GM12874 (cell line): Measurements from ENCODE around the gene AGFG2.

ENCODE experiments used
- CTCF ChIP-seq: IDR thresholded peaks from 2 replicates; pipeline ENCODE4 v1.5.1; 2011; ENCODE audit warnings: low read depth, mild to moderate bottlenecking, control low read depth, low read length, moderate library complexity; ENCODE audit not compliant: insufficient read depth

Gene AGFG2

GRCh38 chr7:100567031-100567730, 28.2 kb downstream of the AGFG2 start:
- no peak for TF ChIP-seq CTCF

DNA sequence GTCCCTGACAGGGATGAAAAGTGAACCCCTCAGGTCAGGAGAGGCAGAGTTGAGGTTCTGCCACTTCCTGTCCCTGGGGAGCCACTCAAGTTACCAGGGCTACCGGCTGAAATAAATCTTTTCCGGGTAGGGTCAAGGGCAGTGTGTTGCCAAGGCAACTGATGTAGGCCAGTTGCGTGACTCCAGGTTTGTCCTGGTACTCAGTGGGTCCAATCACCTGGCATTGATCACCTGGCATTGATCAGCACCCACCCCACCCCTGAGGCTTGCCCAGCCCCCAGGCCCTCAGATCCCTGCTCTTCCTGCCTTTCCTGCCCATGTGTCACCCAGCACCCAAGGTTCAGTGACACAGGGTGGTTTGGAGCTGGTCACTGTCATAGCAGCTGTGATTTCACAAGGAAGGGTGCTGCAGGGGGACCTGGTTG, 28.8 kb downstream of the AGFG2 start:
- TF ChIP-seq CTCF: no peak

DNA sequence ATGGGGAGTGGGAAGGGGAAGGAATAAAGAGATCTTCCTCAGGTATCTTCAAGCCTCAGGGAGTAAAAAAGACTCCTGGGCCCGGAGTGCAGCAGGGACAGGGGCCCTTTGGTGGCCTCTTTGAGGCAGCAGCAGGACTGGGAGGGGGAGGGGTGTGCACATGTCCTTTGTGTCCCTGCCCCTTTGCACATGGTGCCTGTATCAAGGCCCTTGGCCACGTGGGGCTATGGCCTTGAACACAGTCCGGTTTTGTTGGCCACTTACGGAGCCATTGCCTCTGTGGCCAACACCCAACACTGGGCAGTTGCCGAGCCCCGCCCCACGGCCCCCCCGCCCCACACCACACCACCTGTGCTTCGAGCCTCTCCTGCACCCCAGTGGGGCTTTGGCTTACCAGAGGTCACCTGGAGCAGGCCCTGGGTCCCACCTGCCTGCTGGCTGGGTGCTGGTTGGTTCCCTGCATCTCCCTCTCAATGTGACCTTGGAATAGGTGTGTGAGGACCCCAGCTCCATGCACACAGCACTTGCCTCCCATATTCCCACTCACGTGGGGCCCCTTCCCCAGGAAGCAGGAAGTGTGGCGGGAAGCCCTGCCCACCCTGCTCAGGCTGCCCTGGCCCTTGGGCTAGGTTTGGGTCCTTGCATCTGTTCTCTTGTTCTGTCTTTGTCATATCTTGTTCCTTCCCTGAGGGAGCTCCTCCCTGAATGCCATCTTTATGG, 29.3 kb downstream of the AGFG2 start:
- TF ChIP-seq CTCF: no peak

- TF ChIP-seq CTCF: peak; percentile 68
These were observed 30.2 kb downstream of the AGFG2 start for GRCh38 chr7:100568896-100569844.

DNA sequence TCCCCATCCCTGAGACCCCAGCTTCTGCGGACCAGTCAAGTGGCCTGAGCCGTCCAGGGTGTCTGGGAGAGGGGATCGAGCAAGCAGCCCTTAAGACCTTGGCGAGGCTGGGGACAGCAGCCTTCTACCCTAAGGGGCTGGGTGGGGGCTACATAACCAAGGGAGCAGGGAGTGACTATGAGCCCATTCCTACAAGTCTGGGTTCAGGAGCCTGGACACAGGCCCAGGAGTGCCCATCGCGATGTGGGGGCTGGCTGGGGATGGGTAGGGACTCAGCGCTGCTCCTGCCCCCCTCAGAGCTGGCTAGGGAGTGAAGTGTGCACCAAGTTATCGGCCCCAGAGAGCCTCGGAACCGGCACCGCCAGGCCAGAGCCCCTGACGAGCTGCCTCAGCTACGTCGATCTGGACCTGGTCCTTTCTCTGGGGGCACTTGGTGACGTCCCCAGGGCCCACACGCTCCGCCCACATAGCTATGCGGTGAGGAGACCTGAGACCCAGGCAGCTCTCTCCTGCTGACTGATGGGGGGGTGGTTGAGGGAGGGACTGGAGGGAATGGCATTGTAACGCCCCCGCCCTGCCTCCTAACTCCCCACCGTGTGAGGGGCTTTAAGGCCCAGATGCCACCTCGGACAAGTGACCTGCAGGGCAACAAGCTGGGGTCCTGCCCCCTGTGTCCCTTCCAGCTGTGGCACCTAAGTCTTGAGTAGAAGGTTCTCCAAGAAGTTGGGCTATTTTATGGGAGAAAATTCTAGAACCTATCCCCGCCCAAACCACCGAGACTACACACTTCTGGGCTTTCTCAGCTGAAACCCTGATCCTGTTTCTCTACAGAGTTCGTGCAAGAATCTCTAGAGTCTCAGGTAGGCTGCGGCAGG, 32.2 kb downstream of the AGFG2 start:
- TF ChIP-seq CTCF: no peak

DNA sequence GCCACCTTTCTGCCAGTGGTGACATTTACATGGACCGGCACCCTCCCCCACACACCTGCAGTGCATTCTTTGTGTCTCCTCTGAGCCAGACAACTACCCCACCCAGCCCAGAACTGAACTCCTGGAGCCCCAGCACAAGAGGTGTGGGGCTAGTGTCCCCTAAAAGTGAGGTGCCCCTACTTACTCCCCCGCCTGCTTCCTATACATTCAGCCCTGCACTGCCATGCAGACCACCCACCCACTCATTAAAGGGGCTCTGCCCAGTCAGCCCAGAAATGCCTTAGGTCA, 32.8 kb downstream of the AGFG2 start:
- TF ChIP-seq CTCF: no peak
